Fibroblast of pulmonary artery (primary cell): ENCODE data around the gene PRAMEF2.
"Not testable (repeated sequence)": the region's sequence is repeated elsewhere in the genome, so short reads cannot be mapped to it uniquely, and the experiment has no call there.

Experiments
- DNase-seq: peaks from one replicate; pipeline ENCODE4 v3.0.0-alpha.2; 2010; ENCODE audit warnings: low read depth
- H3K4me3 ChIP-seq: replicated peaks from 2 replicates; pipeline ENCODE4 v1.5.1; 2011; ENCODE audit warnings: low read depth, mild to moderate bottlenecking, control low read depth, low read length, moderate library complexity
- TF ChIP-seq, protein P1 (sequence below): IDR thresholded peaks from 2 replicates; pipeline ENCODE4 v1.5.1; 2011; ENCODE audit warnings: mild to moderate bottlenecking, control low read depth, low read length, inconsistent platforms; ENCODE audit errors: missing control alignments

PRAMEF2 gene, protein sequence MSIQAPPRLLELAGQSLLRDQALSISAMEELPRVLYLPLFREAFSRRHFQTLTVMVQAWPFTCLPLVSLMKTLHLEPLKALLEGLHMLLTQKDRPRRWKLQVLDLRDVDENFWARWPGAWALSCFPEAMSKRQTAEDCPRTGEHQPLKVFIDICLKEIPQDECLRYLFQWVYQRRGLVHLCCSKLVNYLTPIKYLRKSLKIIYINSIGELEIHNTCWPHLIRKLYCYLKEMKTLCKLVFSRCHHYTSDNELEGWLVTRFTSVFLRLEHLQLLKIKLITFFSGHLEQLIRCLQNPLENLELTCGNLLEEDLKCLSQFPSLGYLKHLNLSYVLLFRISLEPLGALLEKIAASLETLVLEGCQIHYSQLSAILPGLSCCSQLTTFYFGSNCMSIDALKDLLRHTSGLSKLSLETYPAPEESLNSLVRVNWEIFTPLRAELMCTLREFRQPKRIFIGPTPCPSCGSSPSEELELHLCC

DNA sequence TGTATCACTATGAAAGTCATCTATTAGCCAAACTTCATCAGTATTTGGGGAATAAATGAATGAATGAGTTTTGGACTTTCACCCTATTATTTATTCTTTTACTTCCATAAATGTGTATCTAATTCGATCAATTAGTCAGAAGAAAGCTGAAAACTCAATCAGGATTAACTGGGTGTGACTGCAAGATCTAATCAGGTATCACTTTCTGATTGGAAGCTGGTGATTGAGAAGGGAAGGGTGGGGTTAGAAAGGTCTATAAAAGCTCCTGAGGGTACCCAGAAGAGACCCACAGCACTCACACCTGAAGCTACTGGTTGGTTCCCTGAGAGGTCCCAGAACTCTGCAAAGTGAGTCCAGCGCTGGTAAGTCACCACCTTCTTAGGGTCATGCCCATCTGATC is at the start of gene PRAMEF2:
Gene PRAMEF2 (plus strand): TSS at position 301 of the 400 bp plus-strand sequence. CDS start 1,924 bp downstream, outside the sequence.
- not testable (repeated sequence) for H3K4me3 ChIP-seq, DNase-seq

DNA sequence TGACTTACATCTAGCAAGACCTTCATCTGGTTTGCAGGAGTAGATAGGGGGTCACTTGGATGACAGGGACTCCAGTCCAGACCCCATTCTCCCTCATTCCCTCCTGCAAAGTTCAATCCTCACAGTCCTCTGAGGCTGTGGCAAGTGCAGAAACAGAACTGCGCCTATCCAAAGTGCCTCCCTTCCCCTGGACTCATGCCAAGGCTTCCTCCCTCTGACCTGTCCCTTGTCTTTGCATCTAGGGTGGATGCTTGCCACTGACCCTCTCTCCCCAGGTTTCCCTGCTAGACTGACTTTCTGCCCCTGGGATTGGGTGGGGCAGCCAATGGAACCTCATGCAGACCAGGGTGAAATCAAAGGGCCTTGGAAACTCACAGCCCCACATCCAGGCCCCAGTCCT is 47.0 kb upstream of the PRAMEF2 start:
- no peak for DNase-seq
- TF ChIP-seq, protein P1, sequence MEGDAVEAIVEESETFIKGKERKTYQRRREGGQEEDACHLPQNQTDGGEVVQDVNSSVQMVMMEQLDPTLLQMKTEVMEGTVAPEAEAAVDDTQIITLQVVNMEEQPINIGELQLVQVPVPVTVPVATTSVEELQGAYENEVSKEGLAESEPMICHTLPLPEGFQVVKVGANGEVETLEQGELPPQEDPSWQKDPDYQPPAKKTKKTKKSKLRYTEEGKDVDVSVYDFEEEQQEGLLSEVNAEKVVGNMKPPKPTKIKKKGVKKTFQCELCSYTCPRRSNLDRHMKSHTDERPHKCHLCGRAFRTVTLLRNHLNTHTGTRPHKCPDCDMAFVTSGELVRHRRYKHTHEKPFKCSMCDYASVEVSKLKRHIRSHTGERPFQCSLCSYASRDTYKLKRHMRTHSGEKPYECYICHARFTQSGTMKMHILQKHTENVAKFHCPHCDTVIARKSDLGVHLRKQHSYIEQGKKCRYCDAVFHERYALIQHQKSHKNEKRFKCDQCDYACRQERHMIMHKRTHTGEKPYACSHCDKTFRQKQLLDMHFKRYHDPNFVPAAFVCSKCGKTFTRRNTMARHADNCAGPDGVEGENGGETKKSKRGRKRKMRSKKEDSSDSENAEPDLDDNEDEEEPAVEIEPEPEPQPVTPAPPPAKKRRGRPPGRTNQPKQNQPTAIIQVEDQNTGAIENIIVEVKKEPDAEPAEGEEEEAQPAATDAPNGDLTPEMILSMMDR, result no peak
- H3K4me3 ChIP-seq, result no peak overlapping the region

DNA sequence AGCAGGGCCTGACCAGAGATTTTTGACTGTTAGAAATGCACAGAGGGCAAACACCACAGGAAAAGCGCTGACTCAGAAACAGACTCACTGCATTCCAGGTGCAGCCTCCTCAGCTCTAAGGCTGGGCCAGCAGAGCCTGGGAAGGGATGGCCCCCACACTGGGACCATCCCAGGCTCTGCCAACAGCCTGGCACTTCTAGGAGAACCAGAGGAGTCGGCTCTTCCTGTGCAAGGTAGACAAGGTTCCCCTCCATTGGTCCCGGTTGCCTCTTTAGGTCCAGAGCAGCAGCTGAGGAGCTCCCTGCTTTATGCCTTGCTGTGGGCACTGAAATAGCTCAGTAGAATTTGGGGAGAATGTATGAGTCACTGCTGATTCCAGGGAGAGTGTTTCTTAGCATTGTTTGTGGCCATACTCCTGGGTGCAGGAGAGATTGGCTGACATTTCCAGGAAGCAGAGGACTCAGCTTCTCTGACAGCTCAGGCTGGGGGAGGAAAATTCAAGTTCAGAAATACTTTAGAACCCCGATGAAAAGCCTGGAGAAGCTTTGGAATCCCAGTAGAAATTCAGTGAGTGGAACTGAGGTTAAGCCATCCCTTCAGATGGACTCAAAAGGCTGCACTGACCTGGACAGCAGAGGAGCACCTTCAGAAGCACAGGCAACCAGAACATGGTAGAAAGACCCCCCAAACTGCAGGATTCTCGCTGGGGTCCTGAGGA is 46.0 kb upstream of the PRAMEF2 start:
- TF ChIP-seq, protein P1, result no peak
- H3K4me3 ChIP-seq, result no peak overlapping the region
- DNase-seq, result peak; percentile 54

DNA sequence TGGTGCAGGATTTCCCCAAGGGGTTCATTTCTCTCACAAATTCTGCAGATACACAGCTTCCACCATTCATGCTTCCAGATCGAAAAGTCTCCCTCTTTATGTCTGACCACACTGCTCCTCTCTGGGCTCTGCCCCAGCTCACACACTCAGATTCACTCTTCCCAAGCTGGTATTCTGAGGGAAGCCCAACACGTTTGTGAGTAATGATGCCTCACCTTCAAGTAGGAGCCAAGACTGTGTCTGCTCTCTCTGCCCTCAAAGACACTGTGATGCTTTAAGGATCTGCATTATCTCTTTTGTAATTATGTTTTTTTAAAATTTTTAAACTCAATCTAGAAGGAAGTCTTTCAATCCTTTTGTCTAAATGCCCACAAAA is 45.5 kb upstream of the PRAMEF2 start:
- no peak for DNase-seq
- no peak overlapping the region for H3K4me3 ChIP-seq
- TF ChIP-seq, protein P1, result no peak

DNA sequence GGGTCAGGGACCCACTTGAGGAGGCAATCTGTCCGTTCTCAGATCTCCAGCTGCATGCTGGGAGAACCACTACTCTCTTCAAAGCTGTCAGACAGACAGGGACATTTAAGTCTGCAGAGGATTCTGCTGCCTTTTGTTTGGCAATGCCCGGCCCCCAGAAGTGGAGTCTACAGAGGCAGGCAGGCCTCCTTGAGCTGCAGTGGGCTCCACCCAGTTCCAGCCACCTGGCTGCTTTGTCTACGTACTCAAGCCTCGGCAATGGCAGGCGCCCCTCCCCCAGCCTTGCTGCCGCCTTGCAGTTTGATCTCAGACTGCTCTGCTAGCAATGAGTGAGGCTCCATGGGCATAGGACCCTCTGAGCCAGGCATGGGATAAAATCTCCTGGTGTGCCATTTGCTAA is 37.8 kb upstream of the PRAMEF2 start:
- not testable (repeated sequence) for H3K4me3 ChIP-seq, DNase-seq

DNA sequence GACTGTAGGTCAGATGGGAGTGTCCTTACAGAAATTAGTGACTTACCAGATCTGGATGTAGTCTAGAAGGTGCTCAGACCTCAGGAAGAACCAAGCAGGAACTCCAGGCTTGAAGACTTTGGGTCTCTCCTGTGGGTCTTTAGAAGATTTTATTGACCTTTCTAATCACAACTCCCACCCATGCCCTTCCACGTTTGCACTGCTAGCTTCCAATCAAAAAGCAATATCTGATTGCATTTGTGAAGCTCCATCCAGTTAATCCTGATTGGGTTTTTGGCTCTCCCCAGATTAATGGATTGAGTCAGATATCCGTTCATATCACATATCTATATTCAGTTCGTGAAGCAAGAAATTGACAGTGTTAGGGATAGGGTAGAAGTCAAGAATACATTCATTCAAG is 25.6 kb upstream of the PRAMEF2 start, which contains the start of gene PRAMEF11:
Gene PRAMEF11 (minus strand): TSS at position 101 of the 400 bp plus-strand sequence. CDS start 2,621 bp downstream, outside the sequence.
- not testable (repeated sequence) for H3K4me3 ChIP-seq, DNase-seq

DNA sequence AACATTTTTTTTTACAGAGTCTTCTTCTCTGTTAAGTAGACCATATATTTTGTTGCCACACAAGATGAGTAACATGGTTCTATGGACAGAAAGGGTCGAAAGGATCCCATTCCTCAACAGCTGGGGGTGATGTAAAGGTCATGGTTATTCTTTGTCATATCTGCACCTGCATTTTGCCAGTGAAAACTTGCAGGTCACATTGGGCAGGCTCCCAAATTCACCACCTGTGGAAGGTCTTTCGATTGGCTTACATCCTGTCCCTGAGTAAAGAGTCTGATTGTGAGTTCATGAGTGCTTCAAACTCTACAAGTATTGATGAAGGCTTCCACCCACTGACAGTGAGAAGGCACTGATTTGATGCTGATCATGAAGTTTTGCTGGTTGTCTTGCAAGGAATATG is 23.6 kb upstream of the PRAMEF2 start:
- H3K4me3 ChIP-seq, DNase-seq: not testable (repeated sequence)

DNA sequence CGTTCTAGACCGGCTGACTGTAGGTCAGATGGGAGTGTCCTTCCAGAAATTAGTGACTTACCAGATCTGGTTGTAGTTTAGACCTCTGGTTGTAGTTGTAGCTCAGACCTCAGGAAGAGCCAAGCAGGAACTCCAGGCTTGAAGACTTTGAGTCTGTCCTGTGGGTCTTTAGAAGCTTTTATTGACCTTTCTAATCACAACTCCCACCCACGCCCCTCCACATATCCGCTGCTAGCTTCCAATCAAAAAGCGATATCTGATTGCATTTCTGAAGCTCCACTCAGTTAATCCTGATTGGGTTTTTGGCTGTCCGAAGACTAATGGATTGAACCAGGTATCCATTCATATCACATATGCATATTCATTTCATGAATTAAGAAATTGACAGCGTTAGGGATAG is 8.3 kb upstream of the PRAMEF2 start, which contains the start of gene HNRNPCL1:
Gene HNRNPCL1 (minus strand): TSS at position 101 of the 400 bp plus-strand sequence. CDS start 431 bp downstream, outside the sequence.
- not testable (repeated sequence) for H3K4me3 ChIP-seq, DNase-seq

DNA sequence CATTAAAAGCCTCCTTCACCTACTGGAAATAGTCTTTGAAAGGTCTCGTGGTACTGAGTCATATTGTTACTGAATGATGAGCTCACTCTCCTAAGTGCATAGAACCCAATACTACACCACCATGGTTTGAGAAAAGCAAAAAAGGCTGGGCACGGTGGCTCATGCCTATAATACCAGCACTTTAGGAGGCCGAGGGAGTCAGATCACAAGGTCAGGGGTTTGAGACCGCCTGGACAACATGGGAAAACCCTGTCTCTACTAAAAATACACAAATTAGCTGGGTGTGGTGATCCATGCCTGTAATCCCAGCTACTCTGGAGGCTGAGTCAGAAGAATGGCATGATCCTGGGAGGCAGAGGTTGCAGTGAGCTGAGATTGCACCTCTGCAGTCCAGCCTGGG is 5.1 kb upstream of the PRAMEF2 start:
- DNase-seq, result no peak
- H3K4me3 ChIP-seq, result no peak overlapping the region
- TF ChIP-seq, protein P1, result no peak

DNA sequence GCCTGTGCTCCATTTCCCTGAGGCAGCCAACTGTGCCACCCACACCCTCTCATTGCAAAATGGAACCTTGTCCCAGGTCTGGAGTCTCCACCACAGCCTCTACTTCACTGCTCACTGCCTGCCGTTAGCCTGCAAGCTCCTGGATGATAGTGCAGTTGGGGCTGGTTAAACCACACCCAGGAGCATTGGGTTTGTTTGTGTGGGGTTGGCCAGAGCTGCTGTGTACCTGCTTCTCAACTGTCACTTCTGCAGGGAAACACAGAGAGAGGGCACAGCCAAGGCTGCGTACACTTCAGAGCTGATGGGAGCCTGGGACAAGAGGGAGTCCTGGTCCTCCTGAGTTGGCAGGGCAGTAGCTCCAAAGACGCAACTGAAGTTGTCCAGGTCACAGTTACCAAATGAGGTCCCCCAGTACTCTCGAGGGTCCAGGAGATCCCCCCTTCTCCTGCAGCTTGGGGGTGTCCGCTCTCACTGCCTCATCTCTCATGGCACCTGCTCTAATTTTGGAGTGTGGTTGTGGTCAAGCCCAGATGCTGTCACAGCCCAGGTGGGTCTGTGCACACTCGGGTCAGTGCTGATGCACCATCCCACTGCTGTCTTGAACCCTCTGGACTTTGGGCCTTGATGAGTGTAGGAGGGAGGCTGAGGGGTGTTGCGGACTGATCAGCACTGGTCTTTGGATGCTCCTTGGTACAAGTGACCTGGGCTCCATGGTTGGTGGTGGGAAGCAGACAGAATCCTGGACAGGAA is 6.4 kb downstream of the PRAMEF2 start:
- not testable (repeated sequence) for H3K4me3 ChIP-seq, DNase-seq

DNA sequence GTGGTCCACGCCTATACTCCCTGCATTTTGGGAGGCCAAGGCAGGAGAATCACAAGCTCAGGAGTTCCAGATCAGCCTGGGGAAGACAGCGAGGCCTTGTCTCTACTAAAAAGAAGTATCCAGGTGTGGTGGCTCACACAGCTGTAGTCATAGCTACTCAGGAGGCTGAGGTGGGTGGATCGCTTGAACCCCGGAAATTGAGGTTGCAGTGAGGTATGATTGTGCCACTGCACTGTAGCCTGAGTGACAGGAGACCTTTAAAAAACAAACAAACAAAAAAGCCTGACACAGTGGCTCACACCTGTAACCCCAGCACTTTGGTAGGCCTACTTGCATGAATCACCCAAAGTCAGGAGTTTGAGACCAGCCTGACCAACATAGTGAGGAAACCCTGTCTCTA is 21.6 kb downstream of the PRAMEF2 start:
- not testable (repeated sequence) for DNase-seq, H3K4me3 ChIP-seq

DNA sequence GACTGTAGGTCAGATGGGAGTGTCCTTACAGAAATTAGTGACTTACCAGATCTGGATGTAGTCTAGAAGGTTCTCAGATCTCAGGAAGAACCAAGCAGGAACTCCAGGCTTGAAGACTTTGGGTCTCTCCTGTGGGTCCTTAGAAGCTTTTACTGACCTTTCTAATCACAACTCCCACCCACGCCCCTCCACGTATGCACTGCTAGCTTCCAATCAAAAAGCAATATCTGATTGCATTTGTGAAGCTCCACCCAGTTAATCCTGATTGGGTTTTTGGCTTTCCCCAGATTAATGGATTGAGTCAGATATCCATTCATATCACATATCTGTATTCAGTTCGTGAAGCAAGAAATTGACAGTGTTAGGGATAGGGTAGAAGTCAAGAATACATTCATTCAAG is 29.2 kb downstream of the PRAMEF2 start, which contains the start of gene PRAMEF4:
Gene PRAMEF4 (minus strand): TSS at position 101 of the 400 bp plus-strand sequence. CDS start 2,807 bp downstream, outside the sequence.
- DNase-seq, result not testable (repeated sequence)

DNA sequence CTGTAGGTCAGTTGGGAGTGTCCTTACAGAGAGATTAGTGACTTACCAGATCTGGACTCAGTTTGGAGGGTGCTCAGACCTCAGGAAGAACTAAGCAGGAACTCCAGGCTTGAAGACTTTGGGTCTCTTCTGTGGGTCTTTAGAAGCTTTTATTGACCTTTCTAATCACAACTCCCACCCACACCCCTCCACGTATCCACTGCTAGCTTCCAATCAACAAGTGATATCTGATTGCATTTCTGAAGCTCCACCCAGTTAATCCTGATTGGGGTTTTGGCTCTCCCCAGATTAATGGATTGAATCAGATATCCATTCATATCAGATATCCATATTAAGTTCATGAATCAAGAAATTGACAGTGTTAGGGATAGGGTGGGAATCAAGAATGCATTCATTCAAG is 41.3 kb downstream of the PRAMEF2 start, which contains the start of gene PRAMEF10:
Gene PRAMEF10 (minus strand): TSS at position 101 of the 400 bp plus-strand sequence. CDS start 2,423 bp downstream, outside the sequence.
- not testable (repeated sequence) for H3K4me3 ChIP-seq, DNase-seq

More for the DNA sequence above, 29.2 kb downstream of the PRAMEF2 start, which contains the start of gene PRAMEF4:
- H3K4me3 ChIP-seq, result not testable (repeated sequence)
